Caco-2 (cell line): ENCODE data around the gene TMEM176A. TPM values are rescaled to one million over a fixed set of nuclear protein-coding genes. Genes with fewer than 3 reads are reported as not detected.

Experiments used
- BruUV-seq: library from RNA; stranded (reverse); fragments of 400-500 nt; replicated peaks from 2 replicates; lab custom pipeline; 2021; lab: Mats Ljungman, UMichigan
- CTCF ChIA-PET: fragments of 300-600 bp; sonication (Branson Sonifier 250); formaldehyde crosslinking; loops from one replicate; lab custom pipeline; 2022; ENCODE audit warnings: antibody characterized with exemption; lab: Charles Lee
- POLR2A ChIA-PET: fragments of 300-600 bp; sonication (Branson Sonifier 250); formaldehyde crosslinking; loops from one replicate; lab custom pipeline; 2022; ENCODE audit warnings: antibody characterized with exemption; lab: Charles Lee
- DNase-seq, 2 experiments: peaks; one replicate each; pipeline versions ENCODE4 v3.0.0 to v3.0.0-alpha.2; 2020 to 2022
- H3K27me3 ChIP-seq: replicated peaks from 2 replicates; pipeline ENCODE4 v1.6.0; 2011; ENCODE audit warnings: low read length; ENCODE audit not compliant: control insufficient read depth, insufficient read depth
- H3K36me3 ChIP-seq: 2 replicates; pipeline ENCODE4 v1.5.1; 2011; ENCODE audit warnings: low read length; ENCODE audit not compliant: control insufficient read depth, insufficient read depth
- H3K4me1 ChIP-seq: fragments of 250-450 bp; sonication (Bioruptor Pico); 2 replicates; pipeline ENCODE4 v1.5.1; 2020; ENCODE audit warnings: mild to moderate bottlenecking
- H3K4me3 ChIP-seq: 2 replicates; pipeline ENCODE4 v1.5.1; 2011; ENCODE audit warnings: low read depth, mild to moderate bottlenecking, control low read depth, low read length
- H3K9me3 ChIP-seq: fragments of 250-450 bp; sonication (Bioruptor Pico); 2 replicates; pipeline ENCODE4 v1.5.1; 2020; ENCODE audit warnings: mild to moderate bottlenecking, moderate library complexity
- H3K27ac Mint-ChIP-seq: one replicate; pipeline ENCODE4 v1.8.0; 2022; ENCODE audit warnings: mixed read lengths; ENCODE audit not compliant: unreplicated experiment
- H3K27me3 Mint-ChIP-seq: one replicate; pipeline ENCODE4 v1.8.0; 2022; ENCODE audit warnings: mixed read lengths; ENCODE audit not compliant: insufficient read depth, unreplicated experiment
- H3K36me3 Mint-ChIP-seq: one replicate; pipeline ENCODE4 v1.8.0; 2022; ENCODE audit warnings: mild to moderate bottlenecking, mixed read lengths; ENCODE audit not compliant: insufficient read depth, unreplicated experiment
- H3K4me1 Mint-ChIP-seq: one replicate; pipeline ENCODE4 v1.8.0; 2022; ENCODE audit warnings: low read depth, mixed read lengths; ENCODE audit not compliant: unreplicated experiment
- H3K4me3 Mint-ChIP-seq: one replicate; pipeline ENCODE4 v1.8.0; 2022; ENCODE audit warnings: mild to moderate bottlenecking, moderate library complexity, mixed read lengths; ENCODE audit not compliant: unreplicated experiment
- H3K9me3 Mint-ChIP-seq: one replicate; pipeline ENCODE4 v1.8.0; 2022; ENCODE audit warnings: mixed read lengths; ENCODE audit not compliant: unreplicated experiment
- CTCF ChIP-seq, 2 experiments: fragments of 200-600 bp in 1 of 2; IDR thresholded peaks; 1 replicate in 1 of 2; 2 replicates in 1 of 2; pipeline versions ENCODE4 v1.5.1 to v1.8.0; 2011 to 2022; ENCODE audit warnings: antibody characterized with exemption in 1 of 2, control low read depth in 1 of 2, inconsistent platforms in 1 of 2, low read depth in 1 of 2, low read length in 1 of 2, mild to moderate bottlenecking in 1 of 2, moderate library complexity in 1 of 2; ENCODE audit not compliant: insufficient read depth in 1 of 2, severe bottlenecking in 1 of 2, unreplicated experiment in 1 of 2
- intact Hi-C: fragments of 100-400 bp; cut with micrococcal nuclease; formaldehyde crosslinking; loops from one replicate; pipeline ENCODE4 v1.10.0; 2022; ENCODE audit not compliant: unreplicated experiment
- total RNA-seq: library from RNA; stranded (reverse); gene quantifications from 2 replicates; pipeline ENCODE4 v1.2.3, GENCODE V29; 2022

The TMEM176A gene
- total RNA-seq, 1 experiment from 2014 or later, result 49.6 TPM

GRCh38 chr7:150780292-150780691, 20.3 kb upstream of the TMEM176A start:
- DNase-seq, result no peak
- Histone ChIP-seq H3K36me3 (no peaks in the 10 kb centered on the region), H3K27me3 (no peaks in the 10 kb centered on the region), H3K9me3 (no peaks in the 10 kb centered on the region), H3K4me1 (peaks cover 18% of the 10 kb centered on the region), H3K4me3 (no peak overlapping the region)
- TF ChIP-seq CTCF (IDR thresholded peaks at IDR 0.05; ENCODE audit: insufficient read depth in 1 of 2, low read depth in 1 of 2, low read length in 1 of 2, severe bottlenecking in 1 of 2, unreplicated experiment in 1 of 2), result no peak
- ChIA-PET POLR2A (no interaction called here), CTCF (interaction anchor here (0.7 to 1.6 kb wide), 2 partner anchors 11 to 99 kb away, joined by 3 to 5 read pairs; no protein-coding TSS in a partner anchor)
- Mint-ChIP-seq H3K36me3 (no peaks in the 10 kb centered on the region), H3K27ac (no peak overlapping the region), H3K9me3 (no peaks in the 10 kb centered on the region), H3K4me1 (peaks cover 7% of the 10 kb centered on the region), H3K4me3 (no peak overlapping the region), H3K27me3 (peaks cover 3% of the 10 kb centered on the region)
- no TSS peak for BruUV-seq
- intact Hi-C loops, result no loop called here

- Mint-ChIP-seq H3K27me3 (peaks cover 3% of the 10 kb centered on the region), H3K27ac (no peak overlapping the region), H3K9me3 (no peaks in the 10 kb centered on the region), H3K4me3 (no peak overlapping the region), H3K4me1 (peaks cover 7% of the 10 kb centered on the region), H3K36me3 (no peaks in the 10 kb centered on the region)
- DNase-seq, result no peak
- Histone ChIP-seq H3K4me1 (peaks cover 18% of the 10 kb centered on the region), H3K36me3 (no peaks in the 10 kb centered on the region), H3K27me3 (no peaks in the 10 kb centered on the region), H3K4me3 (no peak overlapping the region), H3K9me3 (no peaks in the 10 kb centered on the region)
- ChIA-PET CTCF (interaction anchor here (1.6 kb wide), 1 partner anchor 98 kb away, joined by 5 read pairs; no protein-coding TSS in a partner anchor), POLR2A (no interaction called here)
- TF ChIP-seq CTCF (IDR thresholded peaks at IDR 0.05; ENCODE audit: insufficient read depth in 1 of 2, low read depth in 1 of 2, low read length in 1 of 2, severe bottlenecking in 1 of 2, unreplicated experiment in 1 of 2), result no peak
- intact Hi-C loops, result no loop called here
- no TSS peak for BruUV-seq
Measured at GRCh38 chr7:150781103-150781502, 19.5 kb upstream of the TMEM176A start.

- Histone ChIP-seq H3K27me3 (no peaks in the 10 kb centered on the region), H3K9me3 (no peaks in the 10 kb centered on the region), H3K4me1 (peaks cover 18% of the 10 kb centered on the region), H3K4me3 (no peak overlapping the region), H3K36me3 (no peaks in the 10 kb centered on the region)
- ChIA-PET CTCF (no interaction called here), POLR2A (no interaction called here)
- H3K4me3 Mint-ChIP-seq, result no peak overlapping the region
- H3K36me3 Mint-ChIP-seq, result no peaks in the 10 kb centered on the region
- TF ChIP-seq CTCF (IDR thresholded peaks at IDR 0.05; ENCODE audit: insufficient read depth in 1 of 2, low read depth in 1 of 2, low read length in 1 of 2, severe bottlenecking in 1 of 2, unreplicated experiment in 1 of 2), result no peak
- peaks cover 7% of the 10 kb centered on the region for H3K4me1 Mint-ChIP-seq
- BruUV-seq, result no TSS peak
- no peak for DNase-seq
- H3K27ac Mint-ChIP-seq, result no peak overlapping the region
- intact Hi-C loops, result no loop called here
- H3K9me3 Mint-ChIP-seq, result no peaks in the 10 kb centered on the region
- peaks cover 3% of the 10 kb centered on the region for H3K27me3 Mint-ChIP-seq
Measured at GRCh38 chr7:150781961-150782360, 18.6 kb upstream of the TMEM176A start.
